IPS DF 6.9 (cell line): Measurements from ENCODE around the gene CCDC97.
"Not testable (repeated sequence)": the region's sequence is repeated elsewhere in the genome, so short reads cannot be mapped to it uniquely, and the experiment has no call there.

ENCODE experiments used
- DNase-seq: peaks from one replicate; pipeline ENCODE4 v3.0.0-alpha.2; 2013; ENCODE audit warnings: low read depth, low spot score
- H3K27ac ChIP-seq: one replicate; pipeline ENCODE4 v1.5.1; 2013; ENCODE audit warnings: low read length, control low read depth
- H3K27me3 ChIP-seq: 2 replicates; pipeline ENCODE4 v1.6.1; 2013; ENCODE audit warnings: mild to moderate bottlenecking, low read length; ENCODE audit not compliant: control insufficient read depth, insufficient read depth
- H3K36me3 ChIP-seq: 2 replicates; pipeline ENCODE4 v1.6.1; 2013; ENCODE audit warnings: low read length; ENCODE audit not compliant: control insufficient read depth, insufficient read depth
- H3K4me1 ChIP-seq: 2 replicates; pipeline ENCODE4 v1.6.1; 2013; ENCODE audit warnings: low read length; ENCODE audit not compliant: control insufficient read depth, insufficient read depth
- H3K4me3 ChIP-seq: 2 replicates; pipeline ENCODE4 v1.5.1; 2013; ENCODE audit warnings: mild to moderate bottlenecking, low read length
- H3K9me3 ChIP-seq: 2 replicates; pipeline ENCODE4 v1.6.1; 2013; ENCODE audit warnings: low read length, inconsistent platforms; ENCODE audit not compliant: control insufficient read depth, insufficient read depth
- WGBS: extraction: QIAGEN DNeasy Blood & Tissue Kit; methylation state at CpG from one replicate; pipeline ENCODE4 v1.1.7; 2013; ENCODE audit warnings: mixed read lengths, missing lambda C conversion rate; ENCODE audit not compliant: insufficient read length, insufficient coverage; 5-methylcytosine and 5-hydroxymethylcytosine counted together

Gene CCDC97

DNA sequence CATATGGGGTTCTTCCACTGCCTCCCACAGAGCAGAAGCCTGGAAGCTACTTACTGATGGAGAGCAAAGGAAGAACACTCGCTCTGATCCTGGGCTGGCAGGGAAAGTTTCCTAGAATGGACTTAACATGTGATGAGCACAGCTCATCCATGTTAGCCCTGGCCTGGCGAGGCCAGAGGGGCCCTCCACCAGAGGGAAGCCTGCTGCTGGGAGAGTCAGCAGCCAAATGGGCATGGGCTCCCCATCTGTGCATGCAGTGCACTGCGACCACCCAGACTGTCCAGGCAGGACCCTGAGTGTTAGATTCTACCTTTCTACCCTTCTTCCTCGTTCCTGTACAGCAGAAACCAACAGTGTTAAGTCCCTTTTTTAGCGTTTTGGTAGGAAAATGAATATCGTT, 36.9 kb upstream of the CCDC97 start:
- H3K9me3 ChIP-seq: no peaks in the 10 kb centered on the region; the same call in 1 of the 2 replicates
- peaks cover 61% of the 10 kb centered on the region for H3K36me3 ChIP-seq
- WGBS: 100% methylated on average over 1 of the region's 6 CpGs
- no peak for DNase-seq
- no peak overlapping the region for H3K4me3 ChIP-seq
- H3K27ac ChIP-seq: no peak overlapping the region
- no peaks in the 10 kb centered on the region for H3K4me1 ChIP-seq
- no peaks in the 10 kb centered on the region; the same call in 1 of the 2 replicates for H3K27me3 ChIP-seq

DNA sequence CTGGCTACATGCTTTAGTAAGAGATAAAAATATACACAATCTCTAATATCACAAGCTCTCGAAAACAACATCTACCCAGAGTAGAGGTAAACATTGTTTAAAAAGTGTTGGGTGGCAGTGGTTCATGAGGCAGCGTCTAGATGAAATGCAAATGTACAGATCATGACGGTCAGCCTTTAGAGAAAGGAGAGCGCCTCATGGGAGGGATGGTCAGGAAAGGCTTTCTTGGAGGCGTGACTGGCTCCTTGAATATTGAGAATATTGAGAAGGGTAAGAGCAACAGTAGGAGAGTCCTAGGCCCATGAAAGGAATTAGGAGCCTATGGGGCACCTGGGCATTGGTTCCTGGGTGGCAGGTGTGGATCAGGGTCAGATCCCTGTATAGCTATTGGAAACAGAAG, 35.2 kb upstream of the CCDC97 start:
- no peak for DNase-seq
- Histone ChIP-seq H3K9me3 (no peaks in the 10 kb centered on the region; the same call in 1 of the 2 replicates), H3K4me3 (no peak overlapping the region), H3K27me3 (no peaks in the 10 kb centered on the region; the same call in 1 of the 2 replicates), H3K4me1 (no peaks in the 10 kb centered on the region), H3K27ac (no peak overlapping the region), H3K36me3 (peaks cover 65% of the 10 kb centered on the region)
- no CpG with 5 or more reads among the region's 5 CpGs for WGBS

DNA sequence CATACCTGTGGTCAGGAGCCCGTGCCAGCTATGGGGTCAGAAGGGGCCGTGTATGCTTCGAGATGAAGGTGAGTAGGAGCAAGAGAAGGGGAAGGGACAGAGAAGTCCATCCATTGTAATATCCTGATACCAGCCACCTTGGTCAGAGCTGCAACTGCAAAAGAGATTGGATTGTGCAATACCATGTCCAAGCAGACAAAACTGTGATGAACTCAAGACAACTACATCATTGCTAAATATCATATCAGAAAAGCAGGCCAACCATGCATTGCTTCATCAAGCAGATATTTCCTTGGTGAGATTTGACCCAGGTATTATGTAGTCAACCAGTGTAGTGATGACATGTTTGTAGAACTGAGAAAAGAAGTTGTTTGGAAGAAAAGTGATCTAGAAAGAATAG, 33.7 kb upstream of the CCDC97 start:
- Histone ChIP-seq H3K4me1 (no peaks in the 10 kb centered on the region), H3K4me3 (no peak overlapping the region), H3K36me3 (peaks cover 68% of the 10 kb centered on the region), H3K27me3 (no peaks in the 10 kb centered on the region; the same call in 1 of the 2 replicates), H3K27ac (no peak overlapping the region), H3K9me3 (no peaks in the 10 kb centered on the region; the same call in 1 of the 2 replicates)
- no peak for DNase-seq
- WGBS: no CpG with 5 or more reads among the region's 3 CpGs

DNA sequence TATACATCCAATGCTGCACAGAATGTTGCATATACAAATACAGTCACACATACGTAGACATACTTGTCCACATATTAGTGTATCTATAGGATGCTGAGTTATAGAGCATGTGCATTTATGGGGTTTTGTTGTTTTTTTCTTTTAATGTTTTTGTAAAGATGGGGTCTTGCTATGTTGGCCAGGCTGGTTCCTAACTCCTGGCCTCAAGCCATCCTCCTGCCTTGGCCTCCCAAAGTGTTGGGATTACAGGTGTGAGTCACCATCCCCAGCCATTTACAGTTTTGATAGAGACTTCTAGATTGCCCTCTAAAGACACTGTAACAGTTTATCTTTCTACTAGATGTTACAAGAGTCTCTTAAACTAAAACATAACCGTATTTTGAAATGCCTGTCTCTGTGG, 31.5 kb upstream of the CCDC97 start:
- no peaks in the 10 kb centered on the region for H3K4me1 ChIP-seq
- H3K27ac ChIP-seq: no peak overlapping the region
- no CpG with 5 or more reads among the region's 2 CpGs for WGBS
- H3K9me3 ChIP-seq: no peaks in the 10 kb centered on the region; the same call in 1 of the 2 replicates
- peaks cover 54% of the 10 kb centered on the region for H3K36me3 ChIP-seq
- H3K27me3 ChIP-seq: no peaks in the 10 kb centered on the region; the same call in 1 of the 2 replicates
- no peak overlapping the region for H3K4me3 ChIP-seq
- no peak for DNase-seq

DNA sequence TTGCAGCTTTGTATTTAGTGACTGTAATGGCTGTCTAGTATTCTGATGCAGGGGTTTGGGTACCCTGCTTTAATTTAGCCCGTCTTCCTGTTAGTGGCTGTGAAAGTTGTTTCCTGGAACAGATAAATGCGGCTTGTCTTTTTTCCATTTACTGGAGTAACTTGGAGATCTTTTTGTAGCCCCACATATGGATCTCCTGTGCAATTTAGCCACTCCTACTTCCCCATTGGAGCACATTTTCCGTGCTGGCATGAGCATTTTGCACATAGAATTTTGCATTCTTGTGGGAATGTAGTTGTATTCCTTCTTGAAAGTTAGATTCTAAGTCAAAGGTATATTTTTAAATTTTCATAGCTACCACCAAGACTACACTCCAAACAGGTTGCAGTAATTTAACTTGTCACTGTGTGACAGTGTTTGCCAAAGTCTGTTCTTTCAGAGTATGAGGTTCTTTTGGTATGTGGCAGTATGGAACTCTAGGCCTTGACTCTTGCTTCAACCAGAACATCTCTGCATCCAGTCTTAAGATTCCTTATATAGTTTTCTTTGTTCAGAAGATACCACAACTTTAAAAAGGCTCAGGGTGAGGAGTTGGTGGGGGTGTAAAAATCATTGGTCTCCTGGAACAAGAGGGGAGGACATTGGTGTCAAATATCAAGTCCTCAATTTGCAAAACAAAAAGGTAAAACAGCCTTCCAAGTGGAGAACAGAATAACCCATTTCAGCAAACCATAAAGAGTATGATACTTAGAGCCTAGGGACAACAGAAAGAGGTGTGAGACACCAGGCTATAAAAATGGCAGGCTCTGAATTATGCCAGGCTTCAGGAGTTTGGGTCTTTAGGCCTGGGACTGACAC, 21.1 kb upstream of the CCDC97 start:
- no peaks in the 10 kb centered on the region for H3K27me3 ChIP-seq
- H3K36me3 ChIP-seq: peaks cover 27% of the 10 kb centered on the region
- no peaks in the 10 kb centered on the region for H3K4me1 ChIP-seq
- H3K4me3 ChIP-seq: no peak overlapping the region
- no peak overlapping the region for H3K27ac ChIP-seq
- WGBS: no CpG with 5 or more reads among the region's 3 CpGs
- H3K9me3 ChIP-seq: no peaks in the 10 kb centered on the region
- DNase-seq: no peak

DNA sequence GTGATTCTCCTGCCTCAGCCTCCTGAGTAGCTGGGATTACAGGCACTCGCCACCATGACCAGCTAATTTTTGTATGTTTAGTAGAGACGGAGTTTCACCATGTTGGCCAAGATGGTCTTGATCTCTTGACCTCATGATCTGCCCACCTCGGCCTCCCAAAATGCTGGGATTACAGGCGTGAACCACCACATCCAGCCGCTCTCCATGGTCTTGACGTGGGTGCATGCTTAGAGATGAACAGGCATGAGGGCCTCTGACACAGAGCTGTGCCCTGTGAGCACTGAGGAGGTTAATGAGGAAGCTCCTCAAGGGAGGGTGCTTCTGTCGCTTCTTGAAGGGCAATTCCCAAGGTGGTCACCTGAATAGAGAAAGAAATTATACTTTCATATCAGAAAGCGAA, 20.2 kb upstream of the CCDC97 start:
- not testable (repeated sequence) for H3K4me3 ChIP-seq, H3K27ac ChIP-seq, H3K27me3 ChIP-seq, DNase-seq, H3K4me1 ChIP-seq, H3K9me3 ChIP-seq
- no CpG with 5 or more reads among the region's 8 CpGs for WGBS
- peaks cover 34% of the 10 kb centered on the region for H3K36me3 ChIP-seq

DNA sequence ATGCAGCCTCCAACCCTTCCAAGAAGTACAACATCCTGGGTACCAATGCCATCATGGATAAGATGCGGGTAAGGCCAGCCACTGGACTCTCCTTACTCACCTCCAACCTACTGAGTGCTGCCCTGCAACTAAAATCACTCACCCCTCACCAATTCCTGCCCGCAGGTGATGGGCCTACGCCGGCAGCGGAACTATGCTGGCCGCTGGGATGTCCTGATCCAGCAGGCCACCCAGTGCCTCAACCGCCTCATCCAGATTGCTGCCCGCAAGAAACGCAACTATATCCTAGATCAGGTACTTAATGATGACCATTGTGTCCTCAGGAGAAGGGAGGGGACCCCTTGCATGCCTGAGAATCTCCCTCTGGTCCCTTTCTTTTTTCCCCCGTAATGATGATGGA, 15.6 kb upstream of the CCDC97 start:
- Histone ChIP-seq H3K27me3 (no peaks in the 10 kb centered on the region), H3K4me3 (no peak overlapping the region), H3K36me3 (peaks cover 66% of the 10 kb centered on the region), H3K4me1 (no peaks in the 10 kb centered on the region), H3K9me3 (no peaks in the 10 kb centered on the region), H3K27ac (no peak overlapping the region)
- no peak for DNase-seq
- no CpG with 5 or more reads among the region's 10 CpGs for WGBS

DNA sequence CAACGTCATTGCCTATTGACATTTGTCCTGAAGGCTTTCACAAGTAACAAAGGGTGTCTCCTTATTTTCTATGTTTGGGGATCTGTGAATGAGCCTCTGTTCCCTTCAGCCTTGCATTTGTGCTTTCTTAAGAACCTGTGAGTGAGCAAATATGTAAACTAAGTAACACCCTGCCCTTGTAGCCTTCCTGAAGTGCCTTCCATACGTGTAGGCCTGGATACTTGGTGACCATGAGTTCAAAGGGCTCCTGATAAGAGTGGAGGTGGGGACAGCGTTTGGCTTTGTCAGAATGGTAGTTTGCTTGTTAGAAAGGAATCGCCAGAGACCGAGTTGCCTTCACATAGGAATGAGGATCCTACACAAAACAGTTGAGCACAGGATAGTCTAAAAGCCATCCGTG, 14.5 kb upstream of the CCDC97 start:
- no peak overlapping the region for H3K27ac ChIP-seq
- WGBS: no CpG with 5 or more reads among the region's 6 CpGs
- no peaks in the 10 kb centered on the region for H3K9me3 ChIP-seq
- H3K27me3 ChIP-seq: no peaks in the 10 kb centered on the region
- H3K36me3 ChIP-seq: peaks cover 75% of the 10 kb centered on the region
- no peaks in the 10 kb centered on the region for H3K4me1 ChIP-seq
- H3K4me3 ChIP-seq: no peak overlapping the region
- DNase-seq: no peak

DNA sequence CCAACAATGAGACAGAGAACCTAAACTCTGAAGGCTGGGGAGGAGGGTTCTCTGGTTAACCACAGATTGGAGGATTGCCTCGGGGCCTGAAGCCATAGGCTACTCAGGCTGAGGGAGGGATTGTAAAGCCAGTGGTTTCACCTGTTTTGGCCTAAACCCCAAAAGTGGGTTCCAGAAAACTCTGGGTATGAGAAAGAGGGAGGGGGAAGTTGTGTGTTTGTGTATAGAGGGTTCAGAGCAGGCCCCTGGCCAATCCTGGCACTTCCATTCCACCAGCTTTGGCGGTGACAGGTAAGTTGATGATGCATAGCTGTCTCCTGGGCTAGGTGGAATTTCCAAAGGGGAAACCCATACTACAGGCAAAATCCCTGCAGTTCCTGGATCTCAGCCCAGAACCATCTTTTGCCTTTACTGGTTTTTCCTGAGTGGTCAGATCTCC, 13.5 kb upstream of the CCDC97 start:
- DNase-seq: no peak
- H3K4me1 ChIP-seq: no peaks in the 10 kb centered on the region
- H3K9me3 ChIP-seq: no peaks in the 10 kb centered on the region

DNA sequence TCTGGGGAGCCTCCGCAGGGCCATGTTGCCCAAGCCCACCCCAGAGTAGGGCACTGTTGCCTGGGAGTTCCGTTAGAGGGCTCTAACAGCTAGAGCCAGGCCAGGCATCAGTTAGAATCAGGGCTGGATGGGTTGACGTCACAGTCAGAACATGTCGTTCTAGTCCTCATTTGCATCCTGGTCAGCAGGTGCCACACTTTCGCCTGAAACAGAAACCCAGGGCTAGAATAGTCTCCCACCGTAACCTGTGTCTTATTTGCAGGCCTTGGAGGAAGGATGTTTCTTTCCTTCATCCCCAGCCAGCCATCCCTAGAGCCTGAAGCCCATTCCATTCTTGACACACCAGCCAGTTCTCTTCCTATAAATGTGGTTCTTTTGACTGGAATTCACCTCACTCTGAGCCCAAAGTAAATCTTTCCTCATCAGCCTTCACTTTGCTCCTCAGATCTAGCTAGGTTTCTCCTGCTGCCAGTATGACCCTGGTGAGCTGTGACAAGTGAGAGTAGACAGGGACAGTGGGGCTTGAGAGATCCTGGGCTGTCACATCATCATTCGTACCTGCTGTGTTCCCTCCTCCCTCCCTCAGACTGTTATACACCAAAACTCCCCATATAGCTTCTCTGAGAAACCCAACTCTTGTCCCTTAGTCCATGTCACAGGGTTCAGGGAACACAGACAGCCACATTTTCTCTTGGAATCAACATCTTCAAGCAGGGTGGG, 12.2 kb upstream of the CCDC97 start:
- peaks cover 78% of the 10 kb centered on the region for H3K36me3 ChIP-seq
- no peaks in the 10 kb centered on the region for H3K27me3 ChIP-seq
- no peaks in the 10 kb centered on the region for H3K4me1 ChIP-seq
- H3K9me3 ChIP-seq: no peaks in the 10 kb centered on the region
- H3K4me3 ChIP-seq: no peak overlapping the region
- DNase-seq: no peak
- H3K27ac ChIP-seq: no peak overlapping the region
- no CpG with 5 or more reads among the region's 7 CpGs for WGBS

More for the DNA sequence above, 13.5 kb upstream of the CCDC97 start:
- Histone ChIP-seq H3K27me3 (no peaks in the 10 kb centered on the region), H3K36me3 (peaks cover 77% of the 10 kb centered on the region), H3K27ac (no peak overlapping the region), H3K4me3 (no peak overlapping the region)
- no CpG with 5 or more reads among the region's 2 CpGs for WGBS
